NCI-H1436 (cell line): ENCODE measurements around the gene PRMT5.
A peak's percentile ranks its signal among the peaks of the same experiment; 100 is the strongest.
"Not testable (repeated sequence)": the region's sequence is repeated elsewhere in the genome, so short reads cannot be mapped to it uniquely, and the experiment has no call there.

Experiments
- DNase-seq: peaks from one replicate; lab custom pipeline; 2025; lab: John Stamatoyannopoulos, UW

PRMT5 gene

DNA sequence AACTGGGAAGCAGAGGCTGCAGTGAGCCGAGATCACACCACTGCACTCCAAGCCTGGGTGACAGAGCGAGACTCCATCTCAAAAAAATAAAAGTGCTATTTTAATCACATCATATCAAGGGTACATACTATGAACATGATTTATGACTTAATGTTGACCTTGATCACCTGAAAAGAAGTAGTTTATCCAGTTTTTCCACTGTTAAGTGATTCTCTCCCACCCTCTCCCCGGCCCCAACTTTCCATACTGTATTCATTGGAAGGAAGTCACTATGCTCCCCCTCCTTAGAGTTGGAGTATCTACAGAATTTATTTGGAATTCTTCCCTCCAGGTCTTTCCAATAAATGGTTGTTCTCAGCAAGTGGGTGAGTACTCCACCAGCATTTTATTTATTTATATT is 3.0 kb upstream of the PRMT5 start:
- DNase-seq: no peak

DNA sequence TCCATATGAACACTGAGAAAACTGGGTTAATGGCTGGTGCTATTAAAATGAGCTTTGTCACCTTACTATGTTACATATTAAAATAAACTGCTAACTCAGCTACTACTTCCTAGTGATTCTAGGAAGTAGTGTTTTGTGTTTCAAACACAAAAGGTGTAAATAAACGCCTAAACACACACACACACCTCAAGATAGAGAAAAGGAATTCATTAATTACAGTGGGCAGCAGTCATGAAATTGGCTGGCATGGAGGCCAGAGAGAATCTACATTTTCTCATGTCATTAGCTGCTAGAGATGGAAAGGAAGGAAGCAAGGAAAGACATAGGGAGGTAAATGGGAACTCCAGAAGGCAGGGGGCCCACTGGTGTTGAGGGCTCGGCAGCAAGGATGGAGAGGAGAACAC is 787 bp upstream of the PRMT5 start:
- DNase-seq: no peak

DNA sequence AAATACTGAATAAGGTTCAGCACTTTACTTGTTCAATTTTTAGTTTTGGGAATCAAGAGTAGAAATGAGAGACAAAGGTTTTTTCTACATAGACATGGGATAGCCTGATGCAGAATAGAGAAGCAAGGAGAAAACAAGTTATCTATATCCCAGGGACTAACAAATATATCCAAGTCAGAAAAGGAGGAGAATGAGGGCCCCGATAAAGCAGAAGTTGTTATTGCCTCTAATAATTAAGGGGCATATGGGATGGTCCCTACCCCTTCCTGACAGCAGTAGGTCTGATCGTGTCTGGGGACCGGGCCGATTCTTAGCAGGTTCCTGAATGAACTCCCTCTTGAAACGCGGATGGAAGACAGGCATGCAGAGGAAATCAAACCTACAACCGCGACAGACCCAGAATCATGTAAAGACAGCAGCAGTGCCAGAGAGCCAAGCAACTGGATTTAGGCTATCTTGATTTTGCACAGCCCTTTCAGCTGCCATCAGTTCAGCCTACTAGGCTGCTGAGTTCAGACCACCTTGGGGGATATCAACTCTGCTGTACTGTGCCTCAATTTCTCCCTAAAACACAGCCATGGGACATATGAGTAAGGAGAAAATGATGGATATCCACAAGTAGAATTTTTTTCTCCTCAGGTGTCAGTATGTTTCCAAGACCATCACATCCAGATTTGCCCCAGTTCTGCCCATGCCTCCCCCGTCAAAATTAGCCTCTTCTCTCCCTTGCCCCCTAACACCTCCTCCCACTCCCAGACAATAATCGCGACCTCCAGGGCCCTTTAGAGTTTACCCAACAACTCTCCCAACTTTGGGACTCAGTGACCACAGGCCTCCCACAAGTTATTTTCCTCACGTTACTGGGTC is 706 bp downstream of the PRMT5 start:
- DNase-seq: no peak

DNA sequence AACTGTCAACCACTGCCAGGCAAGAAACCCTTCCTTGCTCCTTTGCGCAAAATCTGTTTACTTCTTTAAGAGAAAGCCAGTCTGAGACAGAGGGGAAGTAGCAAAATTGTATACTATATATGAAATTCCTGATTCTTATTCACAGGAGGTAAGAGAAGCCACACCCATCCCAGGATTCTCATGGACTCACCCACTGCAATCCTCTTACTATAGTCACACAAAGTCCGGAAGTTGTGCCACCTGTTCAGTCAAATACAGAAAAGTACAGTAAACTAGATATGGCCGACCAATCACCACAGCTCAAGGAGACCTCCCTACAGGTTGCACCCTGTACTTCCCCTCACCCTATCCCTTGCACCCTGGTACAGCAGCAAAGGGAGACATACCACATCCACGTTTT is 2.9 kb downstream of the PRMT5 start:
- no peak for DNase-seq

DNA sequence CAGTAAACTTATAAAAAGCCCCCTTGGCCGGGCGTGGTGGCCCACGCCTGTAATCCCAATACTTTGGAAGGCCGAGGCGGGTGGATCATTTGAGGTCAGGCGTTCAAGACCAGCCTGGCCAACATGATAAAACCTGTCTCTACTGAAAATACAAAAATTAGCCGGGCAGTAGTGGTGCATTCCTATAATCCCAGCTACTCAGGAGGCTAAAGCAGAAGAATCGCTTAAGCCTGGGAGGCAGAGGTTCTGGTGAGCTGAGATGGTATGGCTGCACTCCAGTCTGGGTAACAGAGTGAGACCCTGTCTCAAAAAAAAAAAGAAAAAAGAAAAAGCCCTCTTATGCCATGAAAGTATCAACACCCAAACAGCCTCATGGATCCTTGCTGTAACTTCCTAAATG is 3.7 kb downstream of the PRMT5 start:
- DNase-seq: no peak

DNA sequence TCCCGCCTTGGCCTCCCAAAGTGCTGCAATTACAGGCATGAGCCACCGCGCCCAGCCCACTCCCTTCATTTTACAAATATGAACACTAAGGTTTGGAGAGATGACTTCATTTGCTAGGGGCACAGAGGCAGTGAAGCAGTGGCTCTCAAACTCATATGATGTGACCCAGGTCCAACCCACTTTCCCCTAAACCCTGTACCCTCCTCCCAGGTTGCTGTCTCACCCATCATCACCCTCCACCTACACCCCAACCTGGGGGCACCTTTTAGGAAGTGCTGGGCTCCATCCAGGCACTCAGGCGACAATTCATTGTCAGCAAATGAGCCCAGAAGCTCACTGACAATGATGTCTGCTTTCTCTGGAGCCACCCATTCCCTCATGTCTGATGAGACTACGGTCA is 5.4 kb downstream of the PRMT5 start:
- DNase-seq: no peak

DNA sequence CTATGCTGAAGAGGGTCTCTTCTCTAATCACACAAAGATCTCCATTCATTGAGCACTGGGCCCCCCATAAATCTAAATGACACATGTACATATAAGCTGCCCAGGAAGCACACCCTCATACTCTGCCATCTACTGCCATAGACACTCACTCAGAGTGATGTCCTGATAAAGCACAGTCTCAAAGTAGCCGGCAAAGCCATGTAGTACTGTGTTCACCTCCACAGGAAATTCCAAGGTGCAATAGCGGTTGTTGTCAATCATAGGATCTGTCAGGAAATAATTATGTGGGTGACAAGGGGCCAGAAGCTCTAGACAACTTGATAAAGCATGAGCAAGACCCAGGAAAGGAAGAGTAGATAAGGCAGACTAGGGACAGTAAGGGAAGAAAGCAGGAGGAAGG is 6.9 kb downstream of the PRMT5 start:
- DNase-seq: no peak

DNA sequence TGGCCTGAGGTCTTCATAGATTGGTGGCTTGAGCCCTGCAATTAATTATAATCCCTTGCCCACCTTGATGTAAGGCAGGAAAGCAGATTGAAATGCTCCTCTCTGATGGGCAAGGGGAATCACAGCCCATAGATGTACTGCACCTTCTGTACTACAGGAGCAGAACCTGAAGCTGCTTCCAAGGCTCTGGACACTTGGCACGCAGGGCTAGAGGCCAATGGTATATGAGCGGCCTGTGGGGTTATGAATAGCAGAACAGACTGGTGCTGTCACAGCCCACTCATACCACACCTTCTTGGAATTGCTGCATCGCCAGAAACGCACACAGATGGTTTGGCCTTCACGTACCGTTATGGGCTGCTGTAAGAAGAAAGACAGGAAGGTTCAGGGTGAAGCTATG is 8.5 kb downstream of the PRMT5 start:
- no peak for DNase-seq

DNA sequence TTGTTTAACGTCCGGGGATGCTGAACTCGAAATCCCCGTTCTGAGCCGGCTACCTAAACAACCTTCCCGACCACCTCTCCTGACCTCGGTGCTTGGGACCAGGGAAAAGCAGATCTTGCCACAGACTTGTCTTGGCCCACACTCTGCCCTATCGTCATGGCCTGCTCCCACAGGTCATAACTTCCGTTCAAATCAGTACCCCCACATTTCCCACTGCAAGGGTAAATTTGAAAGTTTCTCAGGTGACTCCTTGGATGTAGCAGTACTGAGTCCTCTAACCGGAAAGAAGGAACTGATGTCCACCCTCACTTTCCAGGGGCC is 9.6 kb downstream of the PRMT5 start:
- no peak for DNase-seq

DNA sequence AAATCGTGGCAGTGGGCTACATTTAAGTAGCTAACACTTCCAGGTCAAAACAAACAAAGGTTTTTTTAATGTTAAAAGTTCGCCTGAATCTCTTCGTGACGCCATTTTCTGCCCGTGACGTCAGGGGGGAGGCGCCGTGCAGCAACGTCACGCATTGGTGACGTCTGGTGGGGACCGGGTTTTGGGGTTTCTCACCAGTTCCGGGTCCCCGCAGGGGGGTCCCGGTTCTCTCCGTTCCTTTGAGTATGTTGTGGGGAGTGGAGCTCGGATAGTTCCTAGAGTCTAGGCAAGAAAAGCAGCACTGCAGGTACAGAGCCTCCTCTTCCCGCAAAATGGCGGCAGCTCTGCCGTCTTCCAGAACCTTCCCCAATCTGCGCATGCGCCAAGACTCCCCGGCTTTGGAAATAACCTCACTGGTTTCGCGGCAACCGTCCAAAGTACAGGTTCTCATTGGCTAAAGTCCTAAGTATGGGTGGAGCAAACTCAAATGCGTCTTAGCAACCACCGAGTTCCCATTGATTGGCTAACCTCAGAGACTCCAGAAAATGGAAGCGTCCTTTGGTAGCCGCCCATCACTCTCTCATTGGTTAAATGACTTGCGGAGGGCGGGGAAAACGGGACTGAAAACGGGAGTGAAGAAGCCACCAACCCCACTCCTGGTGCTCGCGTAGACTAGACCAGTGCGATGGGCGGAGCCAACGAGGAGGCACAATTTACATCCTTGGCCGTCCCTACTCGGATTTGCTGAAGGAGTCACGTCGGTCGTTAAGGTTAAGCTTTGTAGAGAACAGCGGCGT is 10.2 kb downstream of the PRMT5 start, which contains the start of gene RBM23:
TSS of gene RBM23 (minus strand) at position 346 of the 797 bp plus-strand sequence.
- peak; percentile 100 for DNase-seq

DNA sequence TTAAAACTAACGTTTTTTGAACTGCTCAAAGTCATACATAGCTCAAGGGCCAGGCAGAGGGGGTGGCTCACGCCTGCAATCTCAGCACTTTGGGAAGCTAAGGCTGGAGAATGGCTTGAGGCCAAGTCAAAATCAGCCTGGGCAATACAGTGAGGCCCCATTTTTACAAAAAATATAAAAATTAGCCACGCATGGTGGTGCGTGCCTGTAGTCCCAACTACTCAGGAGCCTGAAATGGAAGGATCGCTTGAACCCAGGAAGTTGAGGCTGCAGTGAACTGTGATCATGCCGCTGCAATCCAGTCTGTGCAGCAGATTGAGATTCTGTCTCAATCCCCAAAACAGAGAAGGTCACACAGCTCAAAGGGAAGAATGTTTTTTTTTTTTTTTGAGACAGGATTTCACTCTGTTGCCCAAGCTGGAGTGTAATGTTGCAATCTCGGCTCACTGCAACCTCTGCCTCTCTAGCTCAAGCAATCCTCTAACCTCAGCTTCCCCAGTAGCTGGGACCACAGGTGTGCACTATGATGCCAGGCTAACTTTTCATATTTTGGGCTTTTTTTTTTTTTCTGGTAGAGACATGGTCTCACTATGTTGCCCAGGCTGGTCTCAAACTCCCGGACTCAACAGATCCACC is 13.2 kb downstream of the PRMT5 start:
- no peak for DNase-seq

DNA sequence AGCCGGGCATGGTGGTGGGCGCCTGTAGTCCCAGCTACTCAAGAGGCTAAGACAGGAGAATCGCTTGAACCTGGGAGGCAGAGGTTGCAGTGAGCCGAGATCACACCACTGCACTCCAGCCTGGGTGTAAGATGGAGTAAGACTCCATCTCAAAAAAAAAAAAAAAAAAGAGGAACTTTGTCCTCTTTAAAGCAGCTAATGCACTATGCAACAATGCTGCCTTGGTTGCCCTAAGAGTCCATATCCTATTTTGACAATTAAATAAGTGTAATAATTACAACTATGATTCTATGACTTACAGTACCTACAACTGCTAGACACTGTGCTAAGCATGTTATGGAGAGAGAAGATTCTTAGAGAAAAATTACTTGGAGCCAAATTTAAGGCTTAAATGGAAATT is 14.3 kb downstream of the PRMT5 start:
- not testable (repeated sequence) for DNase-seq

DNA sequence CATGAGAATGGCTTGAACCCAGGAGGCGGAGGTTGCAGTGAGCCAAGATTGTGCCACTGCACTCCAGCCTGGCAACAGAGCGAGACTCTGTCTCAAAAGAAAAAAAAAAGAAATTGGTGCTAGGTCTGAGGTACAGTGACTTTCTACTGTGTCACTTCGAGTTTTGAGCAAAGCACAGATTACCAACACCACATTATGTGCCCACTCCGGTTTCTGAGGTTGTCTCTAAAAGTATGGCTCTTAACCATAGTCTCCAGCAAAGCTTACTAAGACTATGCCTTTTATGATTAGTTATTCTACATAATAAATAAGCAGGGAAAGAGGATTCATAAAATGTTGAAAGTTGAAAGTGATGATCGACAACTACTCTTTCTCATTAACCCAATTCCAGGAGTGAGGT is 18.3 kb downstream of the PRMT5 start:
- no peak for DNase-seq

DNA sequence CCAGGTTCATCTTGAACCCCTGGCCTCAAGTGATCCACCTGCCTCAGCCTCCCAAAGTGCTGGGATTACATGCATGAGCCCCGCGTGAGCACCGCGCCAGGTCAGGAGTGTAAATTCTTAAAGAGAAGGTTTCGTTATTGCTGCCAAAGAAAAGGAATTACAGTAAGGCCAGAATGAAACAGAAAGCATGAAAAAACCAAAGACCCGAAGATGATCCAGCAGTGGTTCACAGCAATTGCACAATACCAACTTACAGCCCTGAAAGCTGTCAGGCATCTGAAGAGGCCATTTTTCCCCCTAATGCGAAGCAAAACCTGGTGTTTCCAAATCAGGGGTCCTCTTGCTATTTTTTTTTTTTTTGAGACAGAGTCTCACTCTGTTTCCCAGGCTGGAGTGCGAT is 20.6 kb downstream of the PRMT5 start:
- DNase-seq: no peak

DNA sequence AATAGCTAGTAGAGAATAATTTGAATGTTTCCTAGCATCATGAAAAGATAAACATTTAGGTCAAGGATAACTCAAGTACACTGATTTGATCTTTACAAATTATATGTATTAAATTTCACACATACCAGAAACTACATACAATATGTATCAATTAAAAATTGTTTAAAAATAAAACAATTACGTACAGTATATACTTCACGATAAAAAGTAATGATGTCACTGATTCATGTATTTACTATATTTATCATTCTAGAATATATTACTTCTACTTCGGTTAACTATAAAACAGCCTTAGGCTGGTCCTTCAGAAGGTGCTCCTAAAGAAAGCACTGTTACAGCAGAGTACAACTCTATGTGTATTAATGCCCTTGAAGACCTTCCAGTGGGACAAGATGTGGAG is 21.7 kb downstream of the PRMT5 start:
- no peak for DNase-seq

DNA sequence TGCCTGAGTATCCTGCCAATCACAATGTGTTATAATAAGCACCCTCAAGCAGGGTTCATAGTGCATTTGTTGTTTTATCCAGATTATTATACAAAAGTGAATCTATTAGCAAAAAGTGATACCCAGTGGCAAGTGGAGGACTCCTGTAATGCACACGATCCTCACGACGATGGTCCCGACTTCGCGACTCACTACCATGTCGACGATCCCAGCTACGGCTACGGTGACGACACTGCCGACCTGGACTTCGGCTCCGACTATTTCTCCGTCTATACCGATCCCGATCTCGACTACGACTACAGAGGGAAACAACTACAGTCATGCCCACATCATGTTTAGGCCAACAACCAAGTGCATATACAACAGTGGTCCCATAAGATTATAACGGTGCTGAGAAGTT is 23.1 kb downstream of the PRMT5 start:
- no peak for DNase-seq

DNA sequence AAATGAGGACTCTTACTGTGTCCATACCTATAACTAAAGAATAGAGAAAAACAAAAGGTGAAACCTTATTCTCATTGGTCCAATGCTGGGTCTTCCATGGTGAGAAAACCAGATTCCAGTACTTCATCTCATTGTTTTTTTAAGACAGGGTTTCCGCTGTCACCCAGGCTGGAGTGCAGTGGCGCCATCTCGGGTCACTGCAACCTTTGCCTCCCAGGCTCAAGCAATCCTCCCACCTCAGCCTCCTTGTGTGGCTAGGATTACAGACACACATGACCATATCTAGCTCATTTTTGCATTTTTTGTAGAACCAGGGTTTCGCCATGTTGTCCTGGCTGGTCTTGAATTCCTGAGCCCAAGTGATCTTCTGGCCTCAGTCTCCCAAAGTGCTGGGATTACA is 23.5 kb downstream of the PRMT5 start:
- no peak for DNase-seq

DNA sequence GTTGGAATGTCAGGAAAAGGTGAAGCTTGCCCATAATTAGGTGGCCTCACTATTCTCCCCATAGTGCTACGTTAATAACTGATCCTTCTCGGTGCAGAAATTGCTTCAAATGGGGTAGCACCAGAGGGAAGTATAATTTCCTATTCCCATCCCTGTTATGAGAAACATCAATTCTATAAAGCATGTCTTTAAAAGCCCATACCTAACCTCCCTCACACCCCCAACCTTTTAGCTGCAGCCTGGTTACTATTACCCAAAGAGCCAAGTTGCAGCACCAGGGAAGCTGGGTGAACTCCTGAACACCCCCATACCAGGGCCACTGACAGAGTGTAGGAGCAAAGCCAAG is 25.5 kb downstream of the PRMT5 start:
- no peak for DNase-seq

DNA sequence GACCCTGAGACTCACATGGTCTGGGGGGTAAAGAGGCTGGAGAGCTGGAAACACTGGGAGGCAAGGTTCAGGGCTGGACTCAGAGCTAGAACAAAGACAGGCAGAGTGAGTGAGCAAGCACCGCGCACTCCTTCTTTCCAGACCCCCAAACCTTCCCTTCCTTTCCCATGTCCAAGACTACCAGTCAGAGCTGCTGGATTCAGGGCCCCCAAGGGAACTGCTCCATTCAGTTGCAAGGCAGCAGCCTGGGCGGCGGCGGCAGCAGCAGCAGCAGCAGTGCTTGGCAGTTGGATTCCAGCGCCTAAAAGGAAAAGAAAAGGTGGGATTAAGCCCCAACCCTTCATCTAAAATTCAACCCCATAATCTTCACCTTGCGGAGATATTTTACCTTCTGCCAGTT is 27.4 kb downstream of the PRMT5 start:
- no peak for DNase-seq

DNA sequence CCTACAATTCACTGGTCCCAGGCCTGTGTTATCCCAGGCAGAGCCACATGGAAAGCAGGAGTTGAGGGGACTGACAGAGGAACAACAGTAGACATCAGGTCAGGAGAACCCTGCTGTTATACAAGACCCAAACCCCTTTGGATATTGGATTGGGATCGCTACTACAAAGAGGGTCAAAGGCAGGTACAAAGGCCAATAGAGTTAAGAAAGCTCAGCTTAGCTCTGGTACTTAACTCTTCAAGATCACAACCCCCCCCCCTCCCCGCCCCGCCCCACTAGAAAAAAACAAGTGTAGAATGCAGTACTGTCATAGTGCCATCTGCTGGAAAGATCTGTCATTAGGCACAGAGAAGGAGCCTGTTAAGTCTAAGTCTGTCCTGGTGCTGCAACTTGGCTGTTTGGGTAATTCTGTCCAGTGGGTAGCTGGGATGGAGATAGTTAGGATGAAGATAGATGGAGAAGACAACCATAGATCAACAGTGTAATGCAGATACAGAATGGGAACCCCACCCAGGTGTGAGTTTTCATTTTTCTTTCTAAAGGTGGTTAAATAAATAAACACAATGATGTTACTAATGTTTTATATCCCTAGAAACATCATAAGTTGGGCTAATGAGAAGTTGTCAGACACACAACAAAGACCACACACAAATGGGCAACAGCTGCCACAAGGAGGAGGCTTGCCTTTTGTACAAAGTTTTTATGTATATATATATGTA is 28.9 kb downstream of the PRMT5 start:
- peak; percentile 37 for DNase-seq

DNA sequence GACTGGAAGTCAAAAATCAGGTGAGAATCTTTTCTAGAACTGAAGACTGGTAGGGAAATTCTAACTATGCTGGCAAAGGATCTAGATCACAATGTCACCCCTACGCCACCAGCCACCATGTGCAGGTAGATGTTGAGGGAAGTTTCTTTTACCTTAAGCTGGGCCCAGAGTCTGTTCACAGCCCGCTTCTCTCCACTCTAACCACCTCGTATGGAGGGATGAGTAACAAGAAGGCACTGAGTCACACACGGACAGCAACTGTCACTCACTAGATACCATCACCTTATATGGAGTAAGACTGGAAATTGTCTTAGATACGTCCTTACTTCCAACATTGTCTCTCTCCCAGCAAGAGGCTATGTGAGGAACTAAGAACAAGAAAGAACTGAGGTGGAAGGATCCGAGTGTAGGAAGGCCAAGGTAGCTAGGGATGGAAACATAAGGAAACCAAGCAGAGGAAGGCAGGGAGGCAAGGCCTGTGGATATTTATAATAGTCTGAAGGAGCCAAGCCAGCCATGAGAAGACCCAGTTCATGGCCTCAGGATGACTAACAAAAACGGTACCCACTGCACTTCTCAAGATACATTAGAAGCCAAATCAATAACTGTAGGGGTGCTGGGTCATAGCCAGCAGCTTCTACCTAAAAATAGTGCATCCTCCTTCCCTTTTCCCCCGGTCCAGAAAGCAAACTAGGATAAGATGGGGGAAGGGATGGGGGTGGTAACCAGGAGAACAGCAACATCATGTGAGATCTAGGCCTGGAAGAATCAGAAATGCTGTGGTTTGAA is 30.7 kb downstream of the PRMT5 start:
- DNase-seq: no peak

DNA sequence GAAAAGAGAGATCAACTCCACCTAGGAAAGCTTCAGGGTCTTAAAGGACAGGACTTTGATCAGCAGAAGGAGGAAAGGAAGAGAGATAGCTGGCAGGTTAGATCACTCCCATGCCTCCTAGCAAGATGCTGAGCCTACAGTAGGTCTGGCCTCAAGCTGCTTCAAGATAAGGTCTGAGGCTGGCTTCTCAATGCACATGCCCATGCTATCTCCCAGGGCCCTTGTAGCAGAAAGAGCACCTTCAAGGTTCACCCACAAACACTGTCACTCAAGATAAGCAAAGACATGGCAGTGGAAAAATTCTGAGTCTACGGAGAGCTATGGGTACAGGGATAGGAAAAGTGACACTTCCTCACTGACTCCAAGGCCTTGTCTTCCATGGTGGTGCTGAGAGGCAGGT is 31.8 kb downstream of the PRMT5 start:
- no peak for DNase-seq
